OCI-M2 (cell line): Measurements from ENCODE around the gene ZNF780B.

Source experiments
- DNase-seq: peaks from one replicate; lab custom pipeline; 2025; ENCODE audit not compliant: unreplicated experiment; lab: John Stamatoyannopoulos, UW

ZNF780B gene

DNA sequence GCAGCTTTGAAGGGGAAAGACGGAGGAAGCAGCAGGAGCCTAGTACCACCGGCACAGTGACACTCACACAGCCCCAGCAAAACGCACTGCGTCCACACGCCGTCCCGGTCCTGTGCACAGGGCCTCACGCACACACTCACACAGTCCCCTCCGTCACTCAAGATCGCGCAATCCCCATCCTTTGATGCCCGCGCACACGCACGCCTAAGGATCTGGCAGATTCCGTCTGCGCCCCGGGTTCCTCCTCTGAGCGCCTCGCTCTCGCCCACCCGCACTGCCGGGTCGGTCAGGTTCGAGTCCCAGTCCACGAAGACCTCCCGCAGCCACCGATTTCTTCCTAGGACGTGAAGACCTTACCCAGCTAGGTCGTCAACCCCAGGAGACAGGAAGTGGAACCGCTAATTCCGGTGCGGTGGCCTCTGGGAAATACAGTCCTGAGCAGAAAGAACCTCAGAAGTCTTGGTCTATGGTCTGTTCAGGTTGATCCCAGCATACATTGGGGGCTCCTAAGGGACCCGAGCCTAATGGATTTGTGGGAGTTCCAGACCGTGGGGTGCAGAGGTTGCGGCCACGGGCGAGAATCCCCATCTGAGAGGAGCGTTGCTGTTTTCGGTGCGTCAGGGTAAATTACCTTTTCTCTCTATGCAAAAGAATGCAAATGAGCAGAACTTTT lies at the start of gene ZNF780B:
ZNF780B (minus strand) TSS at position 400 of the 673 bp plus-strand sequence. CDS start 5,899 bp downstream, outside the sequence.
- DNase-seq = peak; percentile 88

DNA sequence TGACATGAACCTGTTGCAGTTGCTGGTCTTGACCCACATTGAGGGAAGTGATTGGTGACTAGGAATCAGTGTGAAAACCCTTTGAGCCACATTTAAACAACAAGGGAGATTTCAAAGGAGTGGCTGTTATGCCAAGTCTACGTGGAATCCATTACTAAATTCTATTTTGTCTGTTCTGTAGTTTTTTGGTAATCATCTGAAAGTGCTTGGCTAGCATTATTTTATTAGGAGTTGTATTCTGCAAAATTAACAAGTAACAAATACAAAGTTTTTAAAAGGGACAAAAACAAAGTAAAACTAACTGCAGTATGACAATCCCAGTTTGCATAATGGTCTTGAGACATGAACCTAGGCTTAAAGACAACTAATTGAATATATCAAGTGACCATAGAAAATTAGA lies 48.7 kb upstream of the ZNF780B start:
- no peak for DNase-seq

DNA sequence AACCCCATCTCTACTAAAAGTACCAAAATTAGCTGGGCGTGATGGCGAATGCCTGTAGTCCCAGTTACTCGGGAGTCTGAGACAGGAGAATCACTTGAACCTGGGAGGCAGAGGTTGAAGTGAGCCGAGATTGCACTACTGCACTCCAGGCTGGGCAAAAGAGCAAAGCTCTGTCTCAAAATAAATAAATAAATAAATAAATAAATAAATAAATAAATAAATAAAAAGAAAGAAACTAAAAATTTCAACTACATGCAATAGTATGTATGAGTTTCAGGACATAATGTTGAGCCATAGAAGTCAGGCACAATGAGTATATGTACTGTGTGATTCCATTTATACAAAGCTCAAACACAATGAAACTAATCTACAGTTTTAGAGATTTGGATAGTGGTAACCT lies 47.6 kb upstream of the ZNF780B start:
- no peak for DNase-seq

DNA sequence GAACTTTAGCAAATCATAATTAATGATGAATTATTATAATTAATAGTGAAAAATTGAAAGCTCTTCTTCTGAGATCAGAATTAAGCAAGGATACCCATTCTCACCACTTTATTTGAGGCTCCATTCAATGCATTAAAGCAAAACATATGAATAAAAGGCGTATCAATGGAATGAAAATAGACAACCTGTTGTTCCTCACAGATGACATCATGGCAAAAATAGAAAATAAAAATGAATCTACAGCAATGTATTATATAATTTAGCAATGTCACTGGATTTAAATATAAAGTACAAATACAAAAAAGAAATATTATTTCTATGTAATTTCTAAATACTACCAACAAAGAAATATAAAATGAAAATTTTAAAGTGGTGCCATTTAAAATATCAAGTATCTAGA lies 45.8 kb upstream of the ZNF780B start:
- no peak for DNase-seq

DNA sequence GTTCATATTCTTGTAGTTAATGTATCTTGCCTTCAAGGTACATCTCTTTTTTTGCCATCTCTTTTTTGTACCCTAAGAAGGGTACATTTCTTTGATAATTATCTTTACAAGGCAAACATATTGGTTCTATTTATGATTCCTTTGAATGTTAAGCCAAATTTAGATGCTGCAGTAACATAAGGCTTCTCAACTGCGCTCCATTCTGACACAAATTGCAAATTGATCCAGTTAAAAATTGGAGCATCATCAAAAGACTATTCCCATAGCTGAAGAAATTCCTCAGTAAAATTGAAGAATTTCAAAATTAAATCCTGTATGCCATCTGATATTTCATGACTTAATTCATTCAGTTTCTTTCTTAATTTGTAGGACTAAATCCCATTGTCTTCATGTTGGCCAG lies 37.4 kb upstream of the ZNF780B start:
- no peak for DNase-seq

DNA sequence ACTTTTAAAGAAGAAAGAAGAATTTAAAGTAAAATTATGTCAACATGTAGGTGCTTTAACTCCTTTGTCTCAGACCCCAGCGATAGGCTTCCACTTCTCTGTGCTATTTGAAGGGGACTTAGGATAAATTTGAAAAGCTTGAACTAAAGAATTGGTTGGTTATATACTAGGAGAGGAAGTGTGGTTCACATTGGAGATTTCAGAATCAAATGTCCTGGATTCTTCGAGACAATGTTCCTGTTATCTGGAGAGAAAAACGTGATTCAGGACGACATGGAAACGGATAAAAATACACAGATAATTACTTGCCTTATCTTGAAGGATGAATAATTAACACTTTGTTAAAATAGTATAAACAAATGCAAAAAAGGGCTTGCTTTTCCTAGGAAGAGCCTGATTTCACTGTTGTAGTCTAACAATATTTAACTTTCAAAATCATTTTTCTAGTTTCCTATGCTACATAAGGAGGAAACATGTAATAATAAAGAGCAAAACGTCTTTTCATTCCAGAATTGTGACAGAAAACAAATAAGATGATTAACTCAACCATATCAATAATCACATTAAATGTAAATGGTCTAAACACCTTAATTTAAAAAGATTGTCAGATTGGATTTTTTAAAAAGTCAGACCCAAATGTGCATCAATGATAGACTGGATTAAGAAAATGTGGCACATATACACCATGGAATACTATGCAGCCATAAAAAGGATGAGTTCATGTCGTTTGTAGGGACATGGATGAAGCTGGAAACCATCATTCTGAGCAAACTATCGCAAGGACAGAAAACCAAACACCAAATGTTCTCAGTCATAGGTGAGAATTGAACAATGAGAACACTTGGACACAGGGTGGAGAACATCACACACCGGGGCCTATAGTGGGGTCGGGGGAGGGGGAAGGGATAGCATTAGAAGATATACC lies 35.4 kb upstream of the ZNF780B start:
- DNase-seq = no peak

DNA sequence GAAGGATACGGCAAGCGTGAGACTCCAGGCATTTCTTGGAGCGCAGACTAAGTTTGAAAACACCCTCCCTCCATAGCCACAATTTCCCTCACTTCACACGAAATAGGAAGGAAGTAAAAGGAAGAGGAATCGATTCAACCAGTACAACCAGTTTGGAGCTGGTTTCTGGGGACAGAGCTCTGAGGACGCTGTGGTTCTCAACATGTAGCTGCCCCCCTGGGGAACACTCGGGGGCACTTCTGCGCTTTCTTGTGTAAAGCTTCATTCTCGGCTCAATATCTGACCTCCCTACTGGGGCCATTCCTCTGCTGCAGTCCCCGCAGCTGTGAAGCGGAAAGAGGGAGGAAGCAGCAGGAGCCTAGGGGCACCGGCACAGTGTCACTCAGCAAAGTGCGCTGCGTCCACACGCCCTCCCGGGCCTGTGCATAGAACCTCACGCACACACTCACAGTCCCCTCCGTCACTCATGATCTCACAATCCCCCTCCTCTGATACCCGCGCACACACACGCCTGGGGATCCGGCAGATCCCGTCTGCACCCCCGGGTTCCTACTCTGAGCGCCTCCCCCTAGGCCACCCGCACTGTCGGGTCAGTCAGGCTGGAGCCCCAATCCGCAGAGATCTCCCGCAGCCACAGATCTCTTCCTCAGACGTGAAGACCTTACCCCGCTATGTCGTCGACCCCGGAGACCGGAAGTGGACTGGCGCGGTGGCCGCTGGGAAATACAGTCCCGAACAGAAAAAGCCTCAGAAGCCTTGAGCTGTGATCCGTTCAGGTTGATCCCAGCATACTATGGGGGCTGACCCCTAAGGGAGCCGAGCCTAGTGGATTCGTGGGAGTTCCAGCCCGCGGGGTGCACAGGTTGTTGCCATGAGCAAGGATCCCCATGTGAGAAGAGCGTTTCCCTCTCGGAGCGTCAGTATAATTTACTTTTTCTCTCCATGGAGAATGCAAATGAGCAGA lies 34.5 kb upstream of the ZNF780B start, which contains the start of gene ZNF780A:
ZNF780A (minus strand) TSS at position 703 of the 964 bp plus-strand sequence. CDS start 6,190 bp downstream, outside the sequence.
- peak; percentile 93 for DNase-seq

DNA sequence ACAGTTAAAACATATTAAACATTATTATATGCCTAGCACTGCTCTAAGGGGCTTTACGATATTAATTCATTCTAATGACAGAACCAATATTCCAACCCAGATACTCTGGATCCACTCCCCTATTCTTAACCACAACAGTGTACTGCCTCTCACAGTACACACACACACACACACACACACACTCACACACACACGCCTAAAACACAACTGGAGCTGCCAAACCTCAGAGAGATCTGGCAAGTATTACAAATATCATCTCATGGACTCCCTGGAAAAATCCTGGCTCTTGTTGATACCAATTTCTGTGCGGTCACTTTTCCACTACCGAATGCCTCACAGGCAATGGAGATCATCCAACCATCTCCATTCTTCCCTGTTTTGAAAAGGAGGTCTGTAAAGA lies 33.4 kb upstream of the ZNF780B start:
- DNase-seq = no peak

DNA sequence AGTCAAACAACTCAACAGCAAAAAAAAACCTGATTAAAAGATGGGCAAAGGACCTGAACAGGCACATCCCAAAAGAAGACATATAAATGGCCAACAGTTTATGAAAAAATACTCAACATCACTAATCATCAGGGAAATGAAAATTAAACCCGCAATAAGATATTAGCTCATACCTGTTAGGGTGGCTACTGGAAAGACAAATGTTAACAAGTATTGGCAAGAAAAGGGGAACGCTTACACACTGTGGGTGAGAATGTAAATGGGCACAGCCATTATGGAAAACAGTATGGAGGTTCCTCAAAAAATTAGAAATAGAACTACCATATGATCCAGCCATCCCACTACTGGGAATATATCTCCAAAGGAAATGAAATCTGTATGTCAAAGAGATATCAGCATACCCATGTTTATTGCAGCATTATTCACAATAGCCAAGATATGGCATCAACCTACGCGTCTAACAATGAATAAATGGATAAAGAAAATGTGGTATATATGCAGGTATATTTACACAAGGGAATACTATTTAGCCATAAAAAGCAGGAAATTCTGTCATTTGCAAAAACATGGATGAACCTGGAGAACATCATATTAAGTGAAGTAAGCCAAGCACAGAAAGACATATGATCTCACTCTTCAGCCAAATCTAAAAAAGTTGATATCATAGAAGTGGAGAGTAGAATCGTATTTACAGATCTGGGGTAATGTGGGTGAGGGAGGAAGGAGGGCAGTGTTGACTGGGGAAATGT lies 32.4 kb upstream of the ZNF780B start:
- DNase-seq = no peak

DNA sequence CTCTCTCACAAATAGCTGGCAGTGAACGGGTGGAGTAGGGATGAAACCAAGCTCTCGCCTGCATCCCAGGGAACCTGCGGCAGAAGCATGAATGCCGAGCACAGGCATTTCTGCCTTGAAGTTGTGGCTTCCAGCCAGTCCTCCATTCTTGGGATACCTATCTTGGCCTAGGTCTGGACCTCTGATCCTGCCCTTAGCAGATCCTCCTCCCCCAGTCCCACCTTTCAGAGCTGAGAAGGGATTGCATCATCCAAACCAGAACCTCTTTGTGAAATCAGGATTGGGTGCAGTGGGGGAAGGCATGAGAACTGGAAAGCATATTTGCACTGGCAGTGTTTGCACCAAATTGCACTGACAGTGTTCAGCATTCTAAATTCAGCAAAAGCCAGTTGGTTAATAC lies 28.9 kb upstream of the ZNF780B start:
- DNase-seq = no peak

DNA sequence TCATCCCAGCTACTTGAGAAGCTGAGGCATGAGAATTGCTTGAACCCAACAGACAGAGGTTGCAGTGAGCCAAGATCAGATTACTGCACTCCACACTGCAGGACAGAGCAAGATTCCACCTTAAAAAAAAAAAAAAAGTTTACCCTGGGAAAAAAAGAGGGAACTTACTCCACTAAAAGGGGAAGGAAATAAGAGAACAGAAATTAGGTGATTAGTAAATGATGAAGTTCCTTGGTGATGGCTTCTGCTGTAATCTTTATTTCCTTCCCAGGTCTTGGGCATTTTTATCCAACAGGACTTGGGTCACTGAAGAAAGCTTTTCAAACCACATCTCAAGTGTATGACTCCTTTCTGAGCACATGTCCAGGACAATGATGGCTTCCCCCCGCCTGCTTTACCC lies 25.4 kb upstream of the ZNF780B start:
- no peak for DNase-seq

DNA sequence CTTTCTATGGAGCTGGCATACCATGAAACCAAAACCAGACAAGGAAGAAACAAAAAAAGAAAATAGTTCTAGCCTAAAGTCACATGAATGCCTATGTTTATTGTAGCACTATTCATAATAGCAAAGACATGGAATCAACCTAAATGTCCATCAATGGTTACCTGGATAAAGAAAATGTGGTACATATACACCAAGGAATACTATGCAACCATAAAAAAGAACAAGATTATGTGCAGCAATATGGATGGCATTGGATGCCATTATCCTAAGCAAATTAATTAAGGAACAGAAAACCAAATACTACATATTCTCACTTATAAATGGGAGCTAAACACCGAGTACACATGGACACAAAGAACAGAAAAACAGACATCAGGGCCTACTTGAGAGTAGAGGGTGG lies 24.3 kb upstream of the ZNF780B start:
- DNase-seq = no peak

DNA sequence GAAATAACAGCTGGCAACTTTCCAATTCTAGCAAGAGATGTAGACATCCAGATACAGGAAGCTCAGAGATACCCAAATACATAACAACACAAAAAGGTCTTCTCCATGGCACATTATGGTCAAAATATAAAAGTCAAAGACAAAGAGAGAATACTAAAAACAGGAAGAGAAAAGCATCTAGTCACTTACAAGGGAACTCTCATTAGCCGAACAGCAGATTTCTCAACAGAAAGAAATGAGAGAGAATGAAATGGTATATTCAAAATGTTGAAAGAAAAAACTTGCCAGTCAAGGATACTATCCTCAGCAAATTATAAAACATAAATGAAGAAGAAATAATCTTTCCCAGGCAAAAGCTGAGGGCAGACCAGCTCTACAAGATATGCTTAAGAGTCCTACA lies 22.3 kb upstream of the ZNF780B start:
- DNase-seq = no peak

DNA sequence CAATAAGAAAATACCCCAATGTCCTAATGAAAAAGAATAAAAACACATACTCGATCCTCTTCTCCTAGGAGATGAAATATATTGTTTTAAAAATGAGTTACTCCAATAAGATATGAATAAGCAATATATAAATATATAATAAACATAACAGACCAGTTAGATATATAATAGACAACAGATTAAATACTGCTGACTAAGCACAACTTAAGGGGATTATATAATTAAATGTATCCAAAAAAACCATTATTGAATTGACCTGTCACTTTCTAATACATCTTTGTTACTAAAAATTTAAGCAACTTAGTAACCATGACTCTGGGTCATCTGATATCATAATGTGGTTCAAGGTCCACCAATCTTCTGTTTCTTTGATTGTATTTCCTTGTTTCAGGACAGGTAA lies 14.0 kb upstream of the ZNF780B start:
- DNase-seq = no peak

DNA sequence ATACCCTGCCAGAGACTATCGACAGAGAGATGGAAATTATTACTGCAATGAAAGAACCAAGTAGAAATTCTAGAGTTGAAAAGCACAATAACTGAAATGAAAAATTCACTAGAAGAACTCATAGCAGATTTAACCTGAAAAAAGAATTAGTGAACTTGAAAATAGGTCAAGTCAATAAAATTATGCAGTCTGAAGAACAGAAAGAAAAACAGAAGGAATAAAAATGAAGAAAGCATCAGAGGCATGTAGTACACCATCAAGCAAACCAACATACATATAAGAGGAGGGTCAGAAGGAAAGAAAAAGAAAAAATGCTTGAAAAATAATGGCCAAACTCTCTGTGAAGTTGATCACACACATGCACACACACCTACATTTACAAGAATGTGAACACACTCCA lies 3.6 kb upstream of the ZNF780B start:
- DNase-seq = no peak

DNA sequence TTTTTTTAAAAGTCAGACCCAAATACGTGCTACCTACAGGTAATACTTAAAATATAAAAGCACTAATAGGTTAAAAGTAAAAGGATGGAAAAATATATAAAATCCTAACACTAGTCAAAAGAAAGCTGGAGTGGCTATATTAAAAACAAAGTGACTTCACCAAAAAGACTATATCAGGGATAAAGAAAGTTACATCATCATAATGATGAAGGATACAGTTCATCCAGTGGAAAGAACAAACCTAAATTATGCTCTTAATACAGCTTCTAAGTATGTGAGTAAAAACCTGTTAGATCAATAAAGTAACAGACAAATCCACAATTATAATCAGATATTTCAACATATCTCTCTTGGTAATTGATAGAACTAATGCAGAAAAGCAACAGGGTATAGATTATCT lies 1.1 kb upstream of the ZNF780B start:
- DNase-seq = no peak

DNA sequence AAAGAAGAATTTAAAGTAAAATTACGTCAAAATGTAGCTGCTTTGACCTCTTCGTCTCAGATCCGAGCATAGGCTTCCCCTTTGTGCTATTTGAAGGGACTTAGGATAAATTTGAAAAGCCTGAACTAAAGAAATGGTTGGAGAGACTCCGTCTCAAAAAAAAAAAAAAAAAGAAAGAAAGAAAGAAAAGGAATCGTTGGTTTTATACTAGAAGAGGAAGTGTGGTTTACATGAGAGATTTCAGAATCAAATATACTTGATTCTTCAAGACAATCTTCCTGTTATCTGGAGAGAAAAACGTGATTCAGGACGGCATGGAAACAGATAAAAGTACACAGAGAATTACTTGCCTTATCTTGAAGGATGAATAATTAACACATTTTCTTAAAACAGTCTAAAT lies 474 bp upstream of the ZNF780B start:
- no peak for DNase-seq

DNA sequence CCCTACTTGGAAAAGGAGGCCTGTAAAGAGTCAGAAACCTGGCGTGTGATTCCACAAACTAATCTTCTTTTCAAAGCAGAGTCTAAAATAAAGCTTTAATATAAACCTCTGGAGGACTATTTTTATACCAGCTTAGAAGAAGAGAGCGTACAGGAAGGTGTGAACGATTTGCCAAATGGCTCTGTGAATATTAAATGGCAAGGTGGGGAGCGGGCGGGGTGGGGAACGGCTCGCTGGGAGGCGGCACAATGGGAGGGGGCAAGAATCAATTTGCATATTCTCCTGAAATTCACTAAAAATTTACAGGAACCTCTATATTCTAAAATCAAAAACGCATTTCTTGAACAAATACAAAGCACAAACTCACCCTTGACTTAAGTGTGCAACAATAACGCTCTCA lies 982 bp downstream of the ZNF780B start:
- DNase-seq = no peak

DNA sequence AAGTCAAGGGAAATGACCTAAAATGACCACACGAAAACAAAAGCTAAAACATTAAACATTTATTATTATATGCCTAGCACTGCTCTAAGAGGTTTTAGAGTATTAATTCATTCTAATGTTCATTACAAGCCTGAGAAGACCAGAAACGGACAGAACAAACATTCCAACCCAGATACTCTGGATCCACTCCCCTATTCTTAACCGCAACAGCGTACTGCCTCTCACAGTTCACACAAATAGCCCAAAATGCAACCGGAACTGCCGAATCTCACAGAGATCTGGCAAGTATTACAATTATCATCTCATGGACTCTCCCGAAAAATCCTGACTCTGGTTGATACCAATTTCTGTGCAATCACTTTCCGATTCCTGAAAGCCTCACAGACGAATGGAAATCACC lies 1.4 kb downstream of the ZNF780B start:
- DNase-seq = no peak

DNA sequence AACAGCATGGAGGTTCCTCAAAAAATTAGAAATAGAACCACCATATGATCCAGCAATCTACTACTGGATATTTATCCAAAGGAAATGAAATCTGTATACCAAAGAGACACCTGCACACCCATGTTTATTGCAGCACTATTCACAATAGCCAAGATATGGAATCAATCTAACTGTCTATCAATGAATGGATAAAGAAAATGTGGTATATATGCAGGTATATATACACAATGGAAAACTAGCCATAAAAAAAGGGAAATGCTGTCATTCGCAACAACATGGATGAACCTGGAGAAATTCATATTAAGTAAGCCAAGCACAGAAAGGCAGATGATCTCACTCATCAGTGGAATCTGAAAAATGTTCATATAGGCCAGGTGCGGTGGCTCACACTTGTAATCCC lies 2.5 kb downstream of the ZNF780B start:
- DNase-seq = no peak
